ENCODE data around the gene MAPKAPK3. TPM values are rescaled to one million over a fixed set of nuclear protein-coding genes. Genes with fewer than 3 reads are reported as not detected.

The MAPKAPK3 gene
- total and polyA plus RNA-seq, 10 donors: 18.0 to 55.0 (median 42.2) TPM

DNA sequence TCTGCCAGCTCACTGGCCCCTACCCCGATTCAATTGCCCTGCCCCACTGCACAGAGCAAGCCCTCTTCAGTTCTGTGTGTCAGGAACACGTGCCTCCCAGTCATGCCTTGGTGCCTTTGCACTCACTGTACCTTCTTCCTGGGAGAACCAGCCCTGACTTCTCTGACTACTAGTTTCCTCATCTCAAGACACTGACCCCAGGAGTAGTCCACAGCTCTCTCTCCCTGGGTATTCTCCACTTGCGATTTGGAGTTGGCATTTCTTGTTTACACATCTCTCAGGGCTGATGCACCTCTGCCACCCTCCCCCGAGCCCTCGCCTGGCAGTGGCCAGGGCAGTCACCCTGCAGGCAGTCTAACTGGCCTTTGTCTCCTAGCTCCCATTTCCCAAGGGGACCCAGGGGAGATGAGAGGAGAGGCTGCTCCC, 11.0 kb upstream of the MAPKAPK3 start:
- Histone ChIP-seq H3K9me3 (no peaks in the 10 kb centered on the region), H3K27ac (peak overlapping the region in 6 of 8 donors; percentile 24 to 93 (median 91)), H3K36me3 (peaks cover 0 to 58% (median 32%) of the 10 kb centered on the region in 6 donors), H3K4me3 (peak overlapping the region in 1 of 8 donors; percentile 79), H3K4me1 (peaks cover 42 to 100% (median 98%) of the 10 kb centered on the region in 6 donors), H3K27me3 (replicated peaks in 1 of 7) (no peaks in the 10 kb centered on the region)
- intact Hi-C loops (cut with DNase I; ENCODE audit: low total_unique reads): no loop called here
- WGBS, 5 donors: 64 to 81% (median 67%) methylated on average over 5 of the region's 5 CpGs
- TF ChIP-seq POLR2AphosphoS5 (IDR thresholded peaks at IDR 0.05): no peak
- TF ChIP-seq, protein P1, sequence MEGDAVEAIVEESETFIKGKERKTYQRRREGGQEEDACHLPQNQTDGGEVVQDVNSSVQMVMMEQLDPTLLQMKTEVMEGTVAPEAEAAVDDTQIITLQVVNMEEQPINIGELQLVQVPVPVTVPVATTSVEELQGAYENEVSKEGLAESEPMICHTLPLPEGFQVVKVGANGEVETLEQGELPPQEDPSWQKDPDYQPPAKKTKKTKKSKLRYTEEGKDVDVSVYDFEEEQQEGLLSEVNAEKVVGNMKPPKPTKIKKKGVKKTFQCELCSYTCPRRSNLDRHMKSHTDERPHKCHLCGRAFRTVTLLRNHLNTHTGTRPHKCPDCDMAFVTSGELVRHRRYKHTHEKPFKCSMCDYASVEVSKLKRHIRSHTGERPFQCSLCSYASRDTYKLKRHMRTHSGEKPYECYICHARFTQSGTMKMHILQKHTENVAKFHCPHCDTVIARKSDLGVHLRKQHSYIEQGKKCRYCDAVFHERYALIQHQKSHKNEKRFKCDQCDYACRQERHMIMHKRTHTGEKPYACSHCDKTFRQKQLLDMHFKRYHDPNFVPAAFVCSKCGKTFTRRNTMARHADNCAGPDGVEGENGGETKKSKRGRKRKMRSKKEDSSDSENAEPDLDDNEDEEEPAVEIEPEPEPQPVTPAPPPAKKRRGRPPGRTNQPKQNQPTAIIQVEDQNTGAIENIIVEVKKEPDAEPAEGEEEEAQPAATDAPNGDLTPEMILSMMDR (IDR thresholded peaks at IDR 0.05 in 8 of 11, conservative IDR thresholded peaks at IDR 0.05 in 3 of 11): no peak
- TF ChIP-seq POLR2A (IDR thresholded peaks at IDR 0.05): no peak
- no peak for DNase-seq

DNA sequence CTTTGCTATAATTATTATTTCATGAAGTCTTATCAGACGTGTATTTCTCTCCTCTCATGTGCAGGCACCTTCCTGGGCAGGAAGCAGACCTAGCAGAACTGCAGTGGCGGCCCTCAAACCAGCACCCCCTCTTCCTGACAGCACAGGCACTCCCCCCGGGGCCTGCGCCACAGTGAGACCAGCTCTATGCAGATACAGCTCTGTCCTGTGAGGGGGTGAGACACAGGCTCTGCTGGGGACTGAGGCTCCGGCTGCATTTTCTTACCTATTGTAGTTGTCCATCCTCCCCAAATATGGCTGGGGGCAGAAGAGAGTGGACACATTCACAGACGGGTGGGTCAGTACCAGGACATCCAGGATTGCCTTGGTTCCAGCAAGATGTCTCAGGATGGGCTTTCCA, 10.4 kb upstream of the MAPKAPK3 start:
- Histone ChIP-seq H3K4me3 (peak overlapping the region in 2 of 8 donors; percentile 70 to 79), H3K4me1 (peaks cover 38 to 100% (median 95%) of the 10 kb centered on the region in 6 donors), H3K36me3 (peaks cover 0 to 58% (median 32%) of the 10 kb centered on the region in 6 donors), H3K27me3 (replicated peaks in 1 of 7) (no peaks in the 10 kb centered on the region), H3K27ac (peak overlapping the region in 6 of 8 donors; percentile 1 to 93 (median 91)), H3K9me3 (no peaks in the 10 kb centered on the region)
- 28 to 45% (median 37%) methylated on average over 4 to 6 of the region's 6 CpGs for WGBS, 5 donors
- intact Hi-C loops (cut with DNase I; ENCODE audit: low total_unique reads): no loop called here
- DNase-seq: no peak
- TF ChIP-seq POLR2AphosphoS5 (IDR thresholded peaks at IDR 0.05): peak in 1 of 3 donors; percentile 8
- TF ChIP-seq, protein P1 (IDR thresholded peaks at IDR 0.05 in 8 of 11, conservative IDR thresholded peaks at IDR 0.05 in 3 of 11): no peak

DNA sequence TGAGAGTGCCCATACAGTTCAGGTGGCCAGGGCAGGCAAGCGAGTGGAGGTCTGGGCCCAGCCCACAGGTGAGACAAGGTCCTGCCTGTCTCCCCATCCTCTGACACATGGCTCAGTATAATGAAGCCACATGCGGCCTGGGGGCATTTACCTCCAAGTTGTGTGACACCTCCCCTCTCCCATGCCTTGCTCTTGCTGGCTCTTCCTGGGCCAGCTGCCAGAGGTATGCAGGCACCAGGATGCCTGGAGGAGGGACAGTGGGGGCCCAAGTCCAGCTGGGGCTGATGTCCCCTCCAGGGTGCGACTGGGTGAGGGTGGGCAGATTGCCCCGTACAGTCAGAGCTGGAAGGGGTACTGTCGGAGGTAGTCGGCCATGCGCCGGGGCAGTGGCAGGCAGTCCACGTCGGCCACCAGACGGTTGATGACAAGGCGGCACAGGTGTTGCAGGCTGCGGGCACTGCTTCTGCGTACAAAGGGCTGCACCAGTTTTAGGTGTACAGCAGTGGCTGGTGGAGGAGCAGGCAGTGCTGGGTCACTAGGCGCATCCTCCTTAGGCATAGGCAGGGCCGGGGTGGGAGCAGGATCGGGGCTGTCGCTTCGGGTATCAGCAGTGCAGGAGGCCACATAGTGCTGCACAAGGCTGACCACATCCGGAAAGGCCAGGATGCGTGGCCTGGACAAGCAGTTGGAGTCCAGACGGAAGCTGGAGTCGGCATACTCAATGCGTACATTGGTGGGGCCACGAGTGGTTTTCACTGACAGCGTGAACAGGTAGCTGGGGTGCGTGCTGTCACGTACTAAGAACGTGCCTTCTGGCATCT, 9.5 kb upstream of the MAPKAPK3 start:
- peaks cover 0 to 58% (median 32%) of the 10 kb centered on the region in 6 donors for H3K36me3 ChIP-seq
- peak overlapping the region in 7 of 8 donors; percentile 2 to 79 (median 66) for H3K4me3 ChIP-seq
- H3K9me3 ChIP-seq: no peaks in the 10 kb centered on the region
- 84 to 88% (median 87%) methylated on average over 29 of the region's 29 CpGs for WGBS, 5 donors
- TF ChIP-seq POLR2AphosphoS5 (IDR thresholded peaks at IDR 0.05) (peak in 1 of 3 donors; percentile 39), POLR2A (IDR thresholded peaks at IDR 0.05) (no peak)
- TF ChIP-seq, protein P1 (IDR thresholded peaks at IDR 0.05 in 8 of 11, conservative IDR thresholded peaks at IDR 0.05 in 3 of 11): no peak
- intact Hi-C loops (cut with DNase I; ENCODE audit: low total_unique reads): no loop called here
- H3K4me1 ChIP-seq: peaks cover 34 to 97% (median 93%) of the 10 kb centered on the region in 6 donors
- H3K27ac ChIP-seq: peak overlapping the region in 5 of 8 donors; percentile 4 to 93 (median 91)
- no peaks in the 10 kb centered on the region for H3K27me3 ChIP-seq (replicated peaks in 1 of 7)
- DNase-seq: no peak

DNA sequence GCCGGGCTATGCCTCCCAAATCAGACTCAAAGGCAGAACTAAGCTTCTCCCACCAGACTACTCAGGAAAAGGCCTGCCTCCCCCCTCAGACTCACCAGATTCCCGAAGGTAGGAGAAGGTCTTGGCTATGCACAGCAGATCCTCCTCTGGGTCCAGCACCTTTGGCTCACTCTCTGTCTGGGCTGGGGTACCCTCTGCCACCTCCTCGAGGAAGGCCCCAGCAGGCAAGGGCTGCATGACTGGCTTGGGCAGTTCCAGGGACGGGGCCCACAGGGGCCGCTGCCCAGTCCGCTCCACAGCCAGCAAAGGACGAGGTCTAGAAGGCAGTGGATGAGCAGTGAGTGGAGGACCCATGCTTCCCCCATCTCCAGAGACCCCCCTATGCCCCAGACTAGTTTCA, 8.7 kb upstream of the MAPKAPK3 start:
- intact Hi-C loops (cut with DNase I; ENCODE audit: low total_unique reads): no loop called here
- no peaks in the 10 kb centered on the region for H3K27me3 ChIP-seq (replicated peaks in 1 of 7)
- peaks cover 35 to 97% (median 92%) of the 10 kb centered on the region in 6 donors for H3K4me1 ChIP-seq
- no peak for DNase-seq
- peak overlapping the region in 4 of 8 donors; percentile 1 to 93 (median 92) for H3K27ac ChIP-seq
- peaks cover 0 to 53% (median 32%) of the 10 kb centered on the region in 6 donors for H3K36me3 ChIP-seq
- WGBS, 5 donors: 72 to 88% (median 83%) methylated on average over 3 to 7 of the region's 7 CpGs
- TF ChIP-seq POLR2AphosphoS5 (IDR thresholded peaks at IDR 0.05) (no peak), POLR2A (IDR thresholded peaks at IDR 0.05) (no peak)
- TF ChIP-seq, protein P1 (IDR thresholded peaks at IDR 0.05 in 8 of 11, conservative IDR thresholded peaks at IDR 0.05 in 3 of 11): no peak
- H3K9me3 ChIP-seq: no peaks in the 10 kb centered on the region
- H3K4me3 ChIP-seq: peak overlapping the region in 5 of 8 donors; percentile 20 to 79 (median 70)

Data from spleen (tissue), 11 donors.